Vagina (tissue), 2 donors: Measurements from ENCODE around the gene ANKS1B. TPM values are rescaled to one million over a fixed set of nuclear protein-coding genes. Genes with fewer than 3 reads are reported as not detected.
A peak's percentile ranks its signal among the peaks of the same experiment; 100 is the strongest.

Experiments
- DNase-seq, 2 donors: peaks; one replicate each; pipeline ENCODE4 v3.0.0-alpha.2; 2017; ENCODE audit errors: extremely low spot score in 2 of 2
- H3K27ac ChIP-seq: fragments of 200-600 bp; sonication (generic); one replicate; pipeline ENCODE4 v1.5.1; 2019
- H3K27me3 ChIP-seq: fragments of 200-600 bp; sonication (generic); one replicate; pipeline ENCODE4 v1.5.1; 2019
- H3K36me3 ChIP-seq, 2 donors: fragments of 200-600 bp; sonication (generic); one replicate each; pipeline ENCODE4 v1.5.1; 2017 to 2019
- H3K4me1 ChIP-seq: fragments of 200-600 bp; sonication (generic); one replicate; pipeline ENCODE4 v1.5.1; 2019
- H3K4me3 ChIP-seq, 2 donors: fragments of 200-600 bp; sonication (generic); 1 replicate in 1 of 2; 2 replicates in 1 of 2; pipeline ENCODE4 v1.5.1; 2016 to 2019
- H3K9me3 ChIP-seq: fragments of 200-600 bp; sonication (generic); one replicate; pipeline ENCODE4 v1.5.1; 2019
- CTCF ChIP-seq, 3 experiments: fragments of 450-650 bp in 2 of 3; fragments of 200-600 bp in 1 of 3; sonication (generic) in 1 of 3; IDR thresholded peaks; one replicate each; pipeline ENCODE4 v1.5.1; 2017 to 2019; ENCODE audit warnings: antibody characterized with exemption in 3 of 3, mild to moderate bottlenecking in 2 of 3, moderate library complexity in 2 of 3
- POLR2A ChIP-seq, 2 donors: fragments of 450-650 bp; IDR thresholded peaks; one replicate each; pipeline ENCODE4 v1.6.1; 2017; ENCODE audit warnings: antibody characterized with exemption in 2 of 2, mild to moderate bottlenecking in 2 of 2, moderate library complexity in 2 of 2
- POLR2AphosphoS5 ChIP-seq, 2 donors: sonication (generic); formaldehyde crosslinking; IDR thresholded peaks; one replicate each; pipeline ENCODE4 v1.9.0; 2017; ENCODE audit warnings: antibody characterized with exemption in 2 of 2, mild to moderate bottlenecking in 2 of 2, low read depth in 1 of 2; ENCODE audit not compliant: insufficient read depth in 1 of 2
- intact Hi-C: fragments of 100-400 bp; cut with DNase I; formaldehyde crosslinking; loops from one replicate; pipeline ENCODE4 v1.15.1; 2023
- total RNA-seq: library from RNA; depleted of rRNA; stranded (reverse); fragments of >200 nt; gene quantifications from one replicate; pipeline ENCODE4 v1.2.3, GENCODE V29; 2016

ANKS1B gene
- total RNA-seq, 1 donor from 2014 or later: 11.5 TPM

GRCh38 chr12:98751580-98752115 lies 1233.1 kb downstream of the ANKS1B start:
- intact Hi-C loops: no loop called here

GRCh38 chr12:98750511-98750910 lies 1234.2 kb downstream of the ANKS1B start:
- no peaks in the 10 kb centered on the region for H3K36me3 ChIP-seq
- no peaks in the 10 kb centered on the region for H3K27me3 ChIP-seq
- DNase-seq: no peak
- H3K4me1 ChIP-seq: peaks cover 9% of the 10 kb centered on the region
- H3K4me3 ChIP-seq: no peak overlapping the region
- intact Hi-C loops: no loop called here
- no peak for TF ChIP-seq POLR2A (IDR thresholded peaks at IDR 0.05)
- H3K9me3 ChIP-seq: no peaks in the 10 kb centered on the region
- H3K27ac ChIP-seq: no peak overlapping the region

More at GRCh38 chr12:98751580-98752115, 1233.1 kb downstream of the ANKS1B start:
- H3K36me3 ChIP-seq: no peaks in the 10 kb centered on the region
- no peaks in the 10 kb centered on the region for H3K9me3 ChIP-seq
- no peak overlapping the region for H3K27ac ChIP-seq
- H3K4me1 ChIP-seq: no peaks in the 10 kb centered on the region
- DNase-seq: no peak
- H3K4me3 ChIP-seq: no peak overlapping the region
- no peak for TF ChIP-seq CTCF (IDR thresholded peaks at IDR 0.05)
- no peak for TF ChIP-seq POLR2AphosphoS5 (IDR thresholded peaks at IDR 0.05; ENCODE audit: insufficient read depth in 1 of 2, low read depth in 1 of 2)
- no peak for TF ChIP-seq POLR2A (IDR thresholded peaks at IDR 0.05)
- H3K27me3 ChIP-seq: no peaks in the 10 kb centered on the region

- Histone ChIP-seq H3K27me3 (no peaks in the 10 kb centered on the region), H3K36me3 (no peaks in the 10 kb centered on the region), H3K4me1 (peaks cover 12% of the 10 kb centered on the region), H3K9me3 (no peaks in the 10 kb centered on the region), H3K4me3 (no peak overlapping the region), H3K27ac (no peak overlapping the region)
- intact Hi-C loops: no loop called here
- TF ChIP-seq POLR2AphosphoS5 (IDR thresholded peaks at IDR 0.05; ENCODE audit: insufficient read depth in 1 of 2, low read depth in 1 of 2) (no peak), CTCF (IDR thresholded peaks at IDR 0.05) (no peak), POLR2A (IDR thresholded peaks at IDR 0.05) (no peak)
- DNase-seq: no peak
These were observed 1236.3 kb downstream of the ANKS1B start for GRCh38 chr12:98748463-98748862.

GRCh38 chr12:98745578-98746391 lies 1239.0 kb downstream of the ANKS1B start:
- Histone ChIP-seq H3K4me3 (peak overlapping the region; percentile 40 to 49), H3K4me1 (peaks cover 12% of the 10 kb centered on the region), H3K36me3 (no peaks in the 10 kb centered on the region), H3K27me3 (no peaks in the 10 kb centered on the region), H3K9me3 (no peaks in the 10 kb centered on the region), H3K27ac (no peak overlapping the region)
- DNase-seq: no peak
- TF ChIP-seq POLR2AphosphoS5 (IDR thresholded peaks at IDR 0.05; ENCODE audit: insufficient read depth in 1 of 2, low read depth in 1 of 2): no peak
- TF ChIP-seq CTCF (IDR thresholded peaks at IDR 0.05): no peak
- TF ChIP-seq POLR2A (IDR thresholded peaks at IDR 0.05): no peak
- intact Hi-C loops: no loop called here

- no peak for TF ChIP-seq POLR2AphosphoS5 (IDR thresholded peaks at IDR 0.05; ENCODE audit: insufficient read depth in 1 of 2, low read depth in 1 of 2)
- TF ChIP-seq POLR2A (IDR thresholded peaks at IDR 0.05): no peak
- no peak for TF ChIP-seq CTCF (IDR thresholded peaks at IDR 0.05)
- Histone ChIP-seq H3K4me1 (peaks cover 12% of the 10 kb centered on the region), H3K36me3 (no peaks in the 10 kb centered on the region), H3K27me3 (no peaks in the 10 kb centered on the region), H3K27ac (no peak overlapping the region), H3K9me3 (no peaks in the 10 kb centered on the region), H3K4me3 (no peak overlapping the region)
- intact Hi-C loops: no loop called here
- no peak for DNase-seq
These were observed 1240.1 kb downstream of the ANKS1B start for GRCh38 chr12:98744680-98745079.
